ENCODE measurements around the gene CGREF1.
A peak's percentile ranks its signal among the peaks of the same experiment; 100 is the strongest.

The CGREF1 gene, protein sequence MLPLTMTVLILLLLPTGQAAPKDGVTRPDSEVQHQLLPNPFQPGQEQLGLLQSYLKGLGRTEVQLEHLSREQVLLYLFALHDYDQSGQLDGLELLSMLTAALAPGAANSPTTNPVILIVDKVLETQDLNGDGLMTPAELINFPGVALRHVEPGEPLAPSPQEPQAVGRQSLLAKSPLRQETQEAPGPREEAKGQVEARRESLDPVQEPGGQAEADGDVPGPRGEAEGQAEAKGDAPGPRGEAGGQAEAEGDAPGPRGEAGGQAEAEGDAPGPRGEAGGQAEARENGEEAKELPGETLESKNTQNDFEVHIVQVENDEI

DNA sequence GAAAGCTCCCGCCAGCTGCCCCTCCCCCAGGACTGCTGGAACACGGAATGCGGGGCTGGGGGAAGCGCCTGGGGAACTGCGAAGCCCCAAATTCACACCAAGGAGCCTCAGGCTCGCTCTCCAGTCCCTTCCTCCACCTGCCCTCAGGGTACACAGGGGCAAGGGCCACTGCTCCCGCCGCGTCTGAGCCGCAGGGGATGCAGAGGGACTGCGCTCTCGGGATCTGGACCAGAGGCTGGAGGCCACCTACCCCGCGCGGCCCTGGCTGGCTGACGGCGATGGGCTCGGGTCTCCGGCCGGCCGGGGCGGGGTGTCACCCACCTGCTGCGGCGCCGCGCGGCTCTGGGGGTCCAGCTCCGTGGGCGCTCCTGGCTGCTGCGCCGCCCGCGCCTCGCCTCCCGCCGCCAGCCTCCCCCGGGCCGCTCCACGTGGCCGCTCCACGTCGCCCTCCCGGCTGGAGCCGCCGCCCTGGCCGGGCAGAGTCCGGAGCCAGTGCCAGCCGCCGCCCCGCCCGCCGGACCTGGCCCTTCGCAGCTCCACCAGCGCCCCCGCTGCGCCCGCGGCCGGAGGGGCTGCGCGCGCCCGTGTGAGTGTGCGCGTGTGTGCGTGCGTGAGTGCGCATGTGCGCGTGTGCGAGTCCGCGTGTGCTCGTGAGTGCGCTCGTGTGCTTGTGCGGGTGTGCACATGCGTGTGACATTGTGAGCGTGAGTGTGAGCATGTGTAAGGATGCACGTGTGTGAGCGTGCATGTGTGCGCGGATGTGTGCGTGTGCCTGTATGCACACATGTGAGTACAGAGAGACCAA lies at the start of gene CGREF1:
Gene CGREF1, minus strand, starts transcription at position 604 of the 805 bp plus-strand sequence. CDS start 14,762 bp downstream, outside the sequence.
- TF ChIP-seq, protein P1, sequence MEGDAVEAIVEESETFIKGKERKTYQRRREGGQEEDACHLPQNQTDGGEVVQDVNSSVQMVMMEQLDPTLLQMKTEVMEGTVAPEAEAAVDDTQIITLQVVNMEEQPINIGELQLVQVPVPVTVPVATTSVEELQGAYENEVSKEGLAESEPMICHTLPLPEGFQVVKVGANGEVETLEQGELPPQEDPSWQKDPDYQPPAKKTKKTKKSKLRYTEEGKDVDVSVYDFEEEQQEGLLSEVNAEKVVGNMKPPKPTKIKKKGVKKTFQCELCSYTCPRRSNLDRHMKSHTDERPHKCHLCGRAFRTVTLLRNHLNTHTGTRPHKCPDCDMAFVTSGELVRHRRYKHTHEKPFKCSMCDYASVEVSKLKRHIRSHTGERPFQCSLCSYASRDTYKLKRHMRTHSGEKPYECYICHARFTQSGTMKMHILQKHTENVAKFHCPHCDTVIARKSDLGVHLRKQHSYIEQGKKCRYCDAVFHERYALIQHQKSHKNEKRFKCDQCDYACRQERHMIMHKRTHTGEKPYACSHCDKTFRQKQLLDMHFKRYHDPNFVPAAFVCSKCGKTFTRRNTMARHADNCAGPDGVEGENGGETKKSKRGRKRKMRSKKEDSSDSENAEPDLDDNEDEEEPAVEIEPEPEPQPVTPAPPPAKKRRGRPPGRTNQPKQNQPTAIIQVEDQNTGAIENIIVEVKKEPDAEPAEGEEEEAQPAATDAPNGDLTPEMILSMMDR (conservative IDR thresholded peaks at IDR 0.05), result no peak
- peak within 1 kb of the TSS; percentile 84 for H3K27ac ChIP-seq

DNA sequence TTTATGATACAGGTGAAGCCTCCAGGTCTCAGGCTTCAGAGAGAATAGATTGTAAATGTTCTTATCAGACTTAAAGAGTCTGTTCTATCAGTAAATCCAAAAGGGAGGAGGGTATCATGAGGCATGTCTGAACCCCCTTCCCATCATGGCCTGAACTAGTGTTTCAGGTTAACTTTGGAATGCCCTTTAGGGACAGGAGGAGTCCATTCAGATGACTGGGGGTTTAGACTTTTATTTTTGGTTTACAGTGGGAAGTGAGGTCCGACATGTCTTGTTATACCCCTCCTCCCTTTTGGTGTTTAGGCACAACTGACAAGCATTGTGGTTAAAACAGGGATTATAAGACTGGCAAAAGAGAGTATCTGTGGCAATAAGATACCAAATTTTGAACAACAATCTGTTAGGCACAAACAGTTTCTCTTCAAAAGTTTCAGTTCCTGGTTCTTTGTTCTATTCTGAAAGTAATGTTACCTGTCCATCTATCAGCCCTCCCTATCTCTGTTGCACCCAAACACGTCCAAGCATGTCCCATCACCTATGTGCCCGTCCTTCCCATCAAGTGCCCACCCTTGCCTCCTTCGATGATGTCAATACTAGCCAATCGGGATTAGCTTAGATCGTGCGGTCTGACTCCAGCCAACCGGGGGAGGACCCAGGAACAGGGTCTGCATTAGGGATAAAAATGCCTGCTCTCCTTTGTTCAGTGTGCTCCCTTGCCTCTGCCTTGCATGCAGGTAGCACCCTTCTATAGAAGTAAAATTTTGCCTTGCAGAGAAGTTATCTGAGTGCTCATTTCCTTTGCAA lies 46.2 kb upstream of the CGREF1 start:
- no peak overlapping the region for H3K27ac ChIP-seq
- TF ChIP-seq, protein P1 (conservative IDR thresholded peaks at IDR 0.05), result no peak

DNA sequence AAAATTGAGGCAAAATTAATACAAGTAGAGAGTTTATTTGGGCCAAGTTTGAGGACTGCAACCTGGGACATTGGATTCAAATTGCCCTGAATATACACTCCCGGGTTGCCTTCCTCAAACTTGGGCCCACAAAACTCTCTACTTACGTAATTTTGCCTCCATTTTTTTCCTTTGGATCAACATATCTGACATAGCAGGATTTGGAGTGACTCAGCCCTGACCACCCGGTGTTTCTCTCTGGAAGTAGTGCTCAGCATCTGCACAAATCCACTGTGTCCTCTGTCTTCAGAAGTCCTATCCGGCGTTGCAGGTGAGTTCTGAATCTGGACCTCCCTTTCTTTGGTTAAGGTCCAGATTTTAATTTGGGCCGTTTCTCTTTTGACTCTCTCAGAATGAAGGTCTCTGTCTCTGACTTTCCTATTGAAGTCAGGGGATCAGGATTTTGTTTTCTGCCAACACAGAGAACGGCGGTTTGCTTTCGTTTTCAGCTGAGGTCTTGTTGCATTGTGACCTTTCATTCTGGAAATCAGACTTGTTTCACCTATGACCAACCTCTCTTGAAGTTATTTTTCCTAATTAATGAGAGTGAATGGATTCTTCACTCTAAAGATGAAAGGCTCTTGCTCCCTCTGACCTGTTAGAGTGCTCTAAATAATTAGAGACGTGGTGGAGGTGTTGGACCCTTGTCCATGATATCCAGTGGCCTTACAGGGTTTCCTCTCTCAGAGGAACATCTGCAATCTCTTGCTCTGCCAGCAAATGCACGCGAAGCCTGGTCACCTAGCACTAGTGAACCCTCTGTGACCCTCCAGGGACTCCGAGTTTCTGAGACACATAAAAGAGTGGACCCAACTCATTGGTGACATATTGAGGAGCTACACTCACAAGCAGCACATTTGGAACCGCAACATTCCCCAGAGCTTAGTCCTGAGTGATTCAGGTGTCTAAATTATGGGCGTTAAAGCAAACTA lies 43.5 kb upstream of the CGREF1 start:
- TF ChIP-seq, protein P1 (conservative IDR thresholded peaks at IDR 0.05), result no peak
- H3K27ac ChIP-seq, result no peak overlapping the region

DNA sequence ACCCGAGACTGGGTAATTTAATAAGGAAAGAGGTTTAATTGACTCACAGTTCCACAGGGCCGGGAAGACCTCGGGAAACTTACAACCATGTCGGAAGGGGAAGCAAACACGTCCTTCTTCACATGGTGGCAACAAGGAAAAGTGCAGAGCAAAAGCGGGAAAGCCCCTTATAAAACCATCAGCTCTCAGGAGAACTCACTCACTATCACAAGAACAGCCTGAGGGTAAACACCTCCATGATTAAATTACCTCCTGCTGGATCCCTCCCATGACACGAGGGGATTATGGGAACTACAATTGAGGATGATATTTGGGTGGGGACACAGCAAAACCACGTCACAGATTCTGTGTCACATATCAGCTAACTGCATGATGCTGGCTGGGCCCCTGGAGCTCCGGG lies 41.3 kb upstream of the CGREF1 start:
- H3K27ac ChIP-seq, result no peak overlapping the region
- TF ChIP-seq, protein P1 (conservative IDR thresholded peaks at IDR 0.05), result no peak

DNA sequence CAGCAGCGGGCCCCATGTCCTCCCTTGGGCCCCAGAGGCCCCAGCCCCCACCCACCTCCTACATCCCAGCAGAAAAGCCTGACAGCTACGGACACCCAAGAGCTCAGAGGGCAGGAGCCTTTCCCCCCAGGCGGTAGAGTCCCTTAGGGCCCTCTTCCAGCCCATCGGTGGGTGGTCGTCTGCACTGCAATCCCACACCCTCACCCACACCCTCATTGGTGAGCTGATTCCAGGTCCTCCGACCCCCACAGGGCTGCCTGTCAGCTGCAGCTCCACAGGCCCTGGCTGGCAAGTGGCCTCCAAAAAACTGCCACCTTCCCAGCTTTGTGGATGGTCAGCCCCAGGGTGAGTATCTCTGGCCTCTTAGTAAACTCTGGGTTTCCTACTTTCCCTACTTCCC lies 40.3 kb upstream of the CGREF1 start:
- TF ChIP-seq, protein P1 (conservative IDR thresholded peaks at IDR 0.05), result no peak
- H3K27ac ChIP-seq, result no peak overlapping the region

DNA sequence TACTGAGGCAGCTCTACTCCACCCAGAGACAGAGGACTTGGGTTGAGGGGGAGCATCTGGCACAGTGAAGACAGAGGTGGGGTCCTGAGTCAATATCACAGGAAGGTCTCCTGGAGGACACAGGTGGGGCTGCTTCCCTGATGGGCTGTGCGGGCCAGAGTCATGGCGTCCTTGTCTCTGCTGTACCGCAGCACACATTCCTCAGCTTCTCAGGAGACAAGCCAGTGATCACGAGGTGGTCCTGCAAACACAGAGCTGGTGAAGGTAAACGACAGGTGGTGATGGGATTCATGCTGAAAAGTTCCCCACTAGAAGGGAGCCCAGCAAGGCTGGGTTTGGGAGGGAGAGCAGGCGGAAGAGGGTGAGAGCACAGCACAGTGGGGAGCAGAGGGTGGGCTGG lies 39.5 kb upstream of the CGREF1 start:
- TF ChIP-seq, protein P1 (conservative IDR thresholded peaks at IDR 0.05), result no peak
- H3K27ac ChIP-seq, result no peak overlapping the region
